Neural progenitor cell (in vitro differentiated cells): ENCODE results near the gene ARMC3. TPM values are rescaled to one million over a fixed set of nuclear protein-coding genes. Genes with fewer than 3 reads are reported as not detected.
"Not testable (repeated sequence)": the region's sequence is repeated elsewhere in the genome, so short reads cannot be mapped to it uniquely, and the experiment has no call there.

Experiments
- DNase-seq: peaks from one replicate; pipeline ENCODE4 v3.0.0-alpha.2; 2016; ENCODE audit warnings: low spot score
- H2AFZ ChIP-seq: fragments of 200-600 bp; sonication (generic); replicated peaks from 2 replicates; pipeline ENCODE4 v1.6.1; 2016; ENCODE audit warnings: antibody characterized with exemption
- H3F3A ChIP-seq: fragments of 200-600 bp; sonication (generic); 2 replicates; pipeline ENCODE4 v1.6.1; 2016; ENCODE audit warnings: antibody characterized with exemption, low read depth
- H3K27ac ChIP-seq: fragments of 200-600 bp; sonication (generic); 2 replicates; pipeline ENCODE4 v1.5.1; 2016; ENCODE audit warnings: mild to moderate bottlenecking
- H3K27me3 ChIP-seq: fragments of 200-600 bp; sonication (generic); 2 replicates; pipeline ENCODE4 v1.6.1; 2016; ENCODE audit warnings: mild to moderate bottlenecking, moderate library complexity
- H3K36me3 ChIP-seq: fragments of 200-600 bp; sonication (generic); 2 replicates; pipeline ENCODE4 v1.5.1; 2016
- H3K4me1 ChIP-seq: fragments of 200-600 bp; sonication (generic); 2 replicates; pipeline ENCODE4 v1.6.1; 2016; ENCODE audit warnings: mixed run types
- H3K4me2 ChIP-seq: fragments of 200-600 bp; sonication (generic); 2 replicates; pipeline ENCODE4 v1.6.1; 2016
- H3K4me3 ChIP-seq: fragments of 200-600 bp; sonication (generic); 2 replicates; pipeline ENCODE4 v1.5.1; 2016
- H3K79me2 ChIP-seq: fragments of 200-600 bp; sonication (generic); 2 replicates; pipeline ENCODE4 v1.6.1; 2016; ENCODE audit warnings: low read depth
- H3K9ac ChIP-seq: fragments of 200-600 bp; sonication (generic); 2 replicates; pipeline ENCODE4 v1.6.1; 2016
- H3K9me3 ChIP-seq: fragments of 200-600 bp; sonication (generic); 2 replicates; pipeline ENCODE4 v1.5.1; 2016; ENCODE audit warnings: low read depth
- H4K20me1 ChIP-seq: fragments of 200-600 bp; sonication (generic); 2 replicates; pipeline ENCODE4 v1.6.1; 2016; ENCODE audit warnings: low read depth
- H3K27ac Mint-ChIP-seq: 3 replicates; pipeline ENCODE4 v1.8.0; 2021; ENCODE audit warnings: mixed read lengths
- H3K27me3 Mint-ChIP-seq: 2 replicates; pipeline ENCODE4 v1.8.0; 2022; ENCODE audit warnings: low read depth, mild to moderate bottlenecking, inconsistent platforms, moderate library complexity, mixed read lengths; ENCODE audit not compliant: insufficient read depth
- H3K36me3 Mint-ChIP-seq: 3 replicates; pipeline ENCODE4 v1.8.0; 2021; ENCODE audit warnings: mixed read lengths
- H3K4me1 Mint-ChIP-seq: 3 replicates; pipeline ENCODE4 v1.8.0; 2021; ENCODE audit warnings: mixed read lengths
- H3K4me3 Mint-ChIP-seq: 3 replicates; pipeline ENCODE4 v1.8.0; 2021; ENCODE audit warnings: mild to moderate bottlenecking, moderate library complexity, mixed read lengths
- H3K9me3 Mint-ChIP-seq: 3 replicates; pipeline ENCODE4 v1.8.0; 2020; ENCODE audit warnings: mixed read lengths
- CTCF ChIP-seq: fragments of 200-600 bp; sonication (generic); IDR thresholded peaks from 2 replicates; pipeline ENCODE4 v1.5.1; 2017; ENCODE audit warnings: antibody characterized with exemption, mild to moderate bottlenecking
- EZH2 ChIP-seq: fragments of 200-600 bp; sonication (generic); IDR thresholded peaks from 2 replicates; pipeline ENCODE4 v1.6.1; 2017; ENCODE audit warnings: antibody characterized with exemption, mild to moderate bottlenecking, moderate library complexity
- EZH2phosphoT487 ChIP-seq: fragments of 200-600 bp; sonication (generic); IDR thresholded peaks from 2 replicates; pipeline ENCODE4 v1.6.1; 2017; ENCODE audit warnings: antibody characterized with exemption
- total RNA-seq: library from RNA; depleted of rRNA; stranded (reverse); fragments of >200 nt; gene quantifications from 2 replicates; pipeline ENCODE4 v1.2.3, GENCODE V29; 2015; ENCODE audit warnings: low replicate concordance

Gene ARMC3
- total RNA-seq, 1 donor from 2014 or later, result 14.6 TPM

DNA sequence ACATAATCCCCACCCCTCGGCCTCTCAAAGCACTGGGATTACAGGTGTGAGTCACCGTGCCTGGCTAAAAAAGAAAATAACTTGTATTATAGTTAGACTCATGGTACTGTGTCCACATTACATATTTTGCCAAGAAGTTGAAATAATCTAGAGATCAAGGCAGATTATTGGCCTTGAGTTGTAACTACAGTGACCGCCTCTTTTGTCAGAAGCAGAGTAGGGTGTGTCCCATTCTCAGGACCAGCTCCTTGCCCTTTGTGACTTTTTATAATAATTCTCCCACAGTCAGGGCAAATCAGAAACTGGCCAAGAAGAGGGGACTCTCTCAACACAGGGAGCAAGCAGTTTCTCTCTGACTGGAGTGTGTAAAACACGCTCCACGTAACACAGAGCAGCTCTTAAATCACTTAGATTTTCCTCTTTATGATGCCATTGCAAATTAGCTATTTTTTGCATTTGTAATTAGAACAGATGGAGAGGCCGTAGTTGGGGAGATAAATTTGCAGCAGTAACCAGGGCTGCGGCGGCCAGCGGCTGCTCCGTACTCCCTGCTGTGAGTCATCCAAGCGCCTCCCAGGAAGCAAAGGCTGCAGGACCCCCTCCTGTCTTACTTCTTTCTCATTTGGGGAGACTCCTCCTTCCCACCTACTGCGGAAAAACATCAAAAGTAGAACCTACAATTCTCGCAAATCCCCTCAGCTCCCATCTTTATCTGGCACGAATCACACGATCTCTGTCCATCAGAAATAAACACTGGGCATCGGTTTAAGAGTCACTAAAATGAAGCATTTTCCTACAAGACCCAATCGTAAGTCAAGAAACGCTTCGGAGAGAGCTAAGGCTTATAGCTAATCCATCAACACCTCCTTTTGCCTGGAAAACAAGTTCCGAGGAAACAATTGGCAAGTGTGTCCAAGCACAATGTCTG lies 135.5 kb downstream of the ARMC3 start:
- no peak overlapping the region for H3K27ac ChIP-seq

DNA sequence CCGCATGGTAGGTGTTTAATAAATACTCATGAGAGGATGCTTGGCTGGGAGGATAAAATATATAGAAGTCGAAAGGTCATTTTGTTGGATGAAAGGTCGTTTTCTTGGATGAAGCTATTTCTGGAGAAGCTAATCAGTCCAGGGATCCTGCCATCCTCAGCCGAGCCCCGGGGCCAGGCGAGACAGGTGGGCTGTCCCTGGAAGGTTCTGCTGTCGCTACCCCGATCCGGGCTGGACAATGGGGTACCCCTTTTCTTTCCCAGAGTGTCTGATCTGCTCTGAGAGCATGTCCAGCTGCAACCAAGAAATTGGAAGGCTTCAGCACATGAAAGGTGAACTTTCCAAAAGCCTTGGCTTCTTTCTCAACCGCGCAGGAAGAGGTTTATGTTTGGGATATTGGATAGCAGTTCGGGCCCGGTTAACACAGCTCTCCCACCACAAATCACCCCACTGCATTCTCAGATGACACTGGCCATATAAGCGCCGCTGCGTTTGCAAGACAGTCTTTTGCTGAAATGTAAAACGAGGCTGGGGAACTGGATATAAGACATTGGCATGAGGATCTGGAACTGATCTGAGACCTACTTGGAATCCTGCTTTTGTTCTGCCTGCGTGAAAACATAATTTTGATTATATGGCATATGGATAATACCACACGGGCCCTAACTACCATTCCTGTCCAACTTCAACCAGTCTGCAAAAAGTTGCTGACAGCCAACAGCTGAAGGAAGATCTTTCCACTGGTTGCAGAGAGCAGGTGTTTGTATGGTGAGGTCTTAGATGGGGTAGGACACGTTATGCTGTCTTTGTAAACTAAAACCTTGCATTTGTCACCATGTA lies 136.3 kb downstream of the ARMC3 start:
- Histone ChIP-seq H3K4me1 (peaks cover 9% of the 10 kb centered on the region), H3K9ac (no peak overlapping the region), H3K27me3 (no peaks in the 10 kb centered on the region), H3K4me2 (peak overlapping the region; percentile 33), H3K9me3 (no peaks in the 10 kb centered on the region), H3K79me2 (no peaks in the 10 kb centered on the region), H4K20me1 (no peaks in the 10 kb centered on the region), H3K4me3 (no peak overlapping the region), H2AFZ (no peak overlapping the region), H3F3A (no peaks in the 10 kb centered on the region), H3K27ac (no peak overlapping the region), H3K36me3 (no peaks in the 10 kb centered on the region)
- Mint-ChIP-seq H3K27me3 (peaks cover 14% of the 10 kb centered on the region), H3K36me3 (no peaks in the 10 kb centered on the region), H3K4me1 (peaks cover 14% of the 10 kb centered on the region), H3K4me3 (no peak overlapping the region), H3K27ac (no peak overlapping the region), H3K9me3 (peaks cover 11% of the 10 kb centered on the region)
- no peak for DNase-seq
- TF ChIP-seq EZH2phosphoT487 (no peak), CTCF (no peak), EZH2 (no peak)

More for the DNA sequence above, 135.5 kb downstream of the ARMC3 start:
- Mint-ChIP-seq H3K9me3 (peaks cover 16% of the 10 kb centered on the region), H3K4me1 (peaks cover 14% of the 10 kb centered on the region), H3K27ac (no peak overlapping the region), H3K4me3 (no peak overlapping the region), H3K36me3 (peaks cover 2% of the 10 kb centered on the region), H3K27me3 (peaks cover 16% of the 10 kb centered on the region)
- no peaks in the 10 kb centered on the region for H3K27me3 ChIP-seq
- no peak overlapping the region for H3K4me3 ChIP-seq
- no peak overlapping the region for H3K9ac ChIP-seq
- peak; percentile 40 for DNase-seq
- TF ChIP-seq EZH2phosphoT487, result no peak
- TF ChIP-seq EZH2, result no peak
- peaks cover 9% of the 10 kb centered on the region for H3K4me1 ChIP-seq
- H3F3A ChIP-seq, result no peaks in the 10 kb centered on the region
- H3K36me3 ChIP-seq, result no peaks in the 10 kb centered on the region
- H3K79me2 ChIP-seq, result no peaks in the 10 kb centered on the region
- H3K4me2 ChIP-seq, result peak overlapping the region; percentile 33
- H2AFZ ChIP-seq, result peak overlapping the region; percentile 4
- H3K9me3 ChIP-seq, result no peaks in the 10 kb centered on the region
- H4K20me1 ChIP-seq, result no peaks in the 10 kb centered on the region

DNA sequence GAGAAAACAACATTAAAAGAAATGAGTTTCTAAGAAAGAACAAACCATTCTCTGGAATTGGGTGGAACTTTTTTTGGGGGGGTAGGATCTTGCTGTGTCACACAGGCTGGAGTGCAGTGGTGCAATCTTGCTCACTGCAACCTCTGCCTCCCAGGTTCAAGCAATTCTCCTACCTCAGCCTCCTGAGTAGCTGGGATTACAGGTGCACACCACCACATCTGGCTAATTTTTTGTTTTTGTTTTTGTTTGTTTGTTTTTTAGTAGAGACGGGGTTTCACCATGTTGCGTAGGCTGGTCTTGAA lies 136.9 kb downstream of the ARMC3 start:
- not testable (repeated sequence) for H3F3A ChIP-seq, H3K4me3 ChIP-seq, H3K79me2 ChIP-seq, H3K4me1 ChIP-seq, H3K9ac ChIP-seq, H3K36me3 ChIP-seq, H3K36me3 Mint-ChIP-seq, H3K4me2 ChIP-seq, DNase-seq, H3K4me3 Mint-ChIP-seq, H3K9me3 Mint-ChIP-seq, H3K27ac ChIP-seq, H4K20me1 ChIP-seq, H3K27me3 ChIP-seq, H3K9me3 ChIP-seq, H3K27ac Mint-ChIP-seq, H2AFZ ChIP-seq
- peaks cover 14% of the 10 kb centered on the region for H3K27me3 Mint-ChIP-seq
- H3K4me1 Mint-ChIP-seq, result peaks cover 14% of the 10 kb centered on the region

DNA sequence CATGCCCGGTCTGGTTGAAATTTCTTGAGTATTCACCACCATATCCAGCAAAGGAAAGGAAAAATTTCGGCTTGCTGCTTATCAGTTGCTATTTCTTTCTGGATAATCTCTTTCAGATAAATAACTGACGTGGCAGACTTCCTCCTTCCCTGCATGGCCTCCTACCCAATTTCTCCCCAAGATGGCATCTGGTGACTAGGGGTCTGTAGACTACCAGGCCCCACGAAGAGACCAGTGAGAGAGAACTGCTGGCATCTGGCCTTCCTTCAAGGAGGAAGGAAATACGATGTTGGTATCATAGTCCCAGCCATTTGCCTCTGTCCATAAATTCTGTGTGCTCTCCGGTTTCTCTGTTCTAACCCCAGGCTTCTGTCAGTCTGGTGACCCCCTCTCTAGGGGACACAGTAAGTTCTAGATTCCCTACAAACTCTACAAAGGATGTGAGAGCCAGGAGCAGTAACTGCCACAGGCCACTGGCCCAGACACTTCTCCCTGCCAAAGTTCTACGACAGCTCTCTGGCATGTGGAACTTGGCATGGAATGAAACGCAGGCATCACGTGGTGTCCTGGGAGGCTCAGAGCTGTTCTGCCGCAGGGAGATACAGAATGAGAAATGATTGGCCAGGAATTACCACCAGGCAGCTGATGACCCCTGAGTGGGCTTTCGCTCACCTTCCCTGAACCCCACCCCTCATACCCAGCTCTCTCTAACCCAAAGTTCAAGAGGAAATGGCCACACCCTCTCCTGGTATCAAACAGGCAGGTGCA lies 137.5 kb downstream of the ARMC3 start:
- Histone ChIP-seq H3F3A (no peaks in the 10 kb centered on the region), H4K20me1 (no peaks in the 10 kb centered on the region), H3K27me3 (no peaks in the 10 kb centered on the region), H3K9me3 (no peaks in the 10 kb centered on the region), H3K4me3 (no peak overlapping the region), H3K79me2 (no peaks in the 10 kb centered on the region), H3K9ac (no peak overlapping the region), H2AFZ (no peak overlapping the region), H3K36me3 (no peaks in the 10 kb centered on the region), H3K27ac (no peak overlapping the region), H3K4me1 (peaks cover 9% of the 10 kb centered on the region), H3K4me2 (no peak overlapping the region)
- no peak for DNase-seq
- H3K4me1 Mint-ChIP-seq, result peaks cover 14% of the 10 kb centered on the region
- H3K27me3 Mint-ChIP-seq, result peaks cover 10% of the 10 kb centered on the region
- H3K27ac Mint-ChIP-seq, result no peak overlapping the region
- no peak for TF ChIP-seq CTCF
- no peak for TF ChIP-seq EZH2
- TF ChIP-seq EZH2phosphoT487, result no peak
- no peak overlapping the region for H3K4me3 Mint-ChIP-seq
- no peaks in the 10 kb centered on the region for H3K36me3 Mint-ChIP-seq
- H3K9me3 Mint-ChIP-seq, result peaks cover under 1% of the 10 kb centered on the region
